ENCODE measurements around the gene DPP10.

DPP10 gene

GRCh38 chr2:115807276-115807675 is 1364.8 kb downstream of the DPP10 start:
- no peak for DNase-seq

- no peak for DNase-seq
Observed at GRCh38 chr2:115825912-115826311, 1383.5 kb downstream of the DPP10 start.

DNA sequence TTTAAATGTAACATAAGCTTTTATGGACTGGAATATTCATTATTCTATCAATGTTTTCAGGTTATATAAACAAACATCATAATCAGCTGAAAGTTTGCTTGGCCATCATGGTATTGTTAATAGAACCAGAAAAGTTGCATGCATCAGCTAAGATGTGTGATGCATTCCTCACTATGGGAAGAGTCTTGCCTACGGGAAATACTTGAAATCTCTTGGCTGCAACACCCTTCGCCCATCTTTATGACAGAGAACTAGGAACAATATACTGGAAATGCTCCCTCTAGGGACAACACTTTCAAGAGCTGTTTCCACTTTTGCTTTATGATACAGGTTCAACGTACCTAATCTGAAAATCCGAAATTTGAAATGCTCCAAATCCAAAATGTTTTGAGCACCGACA is 1390.8 kb downstream of the DPP10 start:
- DNase-seq = no peak

DNA sequence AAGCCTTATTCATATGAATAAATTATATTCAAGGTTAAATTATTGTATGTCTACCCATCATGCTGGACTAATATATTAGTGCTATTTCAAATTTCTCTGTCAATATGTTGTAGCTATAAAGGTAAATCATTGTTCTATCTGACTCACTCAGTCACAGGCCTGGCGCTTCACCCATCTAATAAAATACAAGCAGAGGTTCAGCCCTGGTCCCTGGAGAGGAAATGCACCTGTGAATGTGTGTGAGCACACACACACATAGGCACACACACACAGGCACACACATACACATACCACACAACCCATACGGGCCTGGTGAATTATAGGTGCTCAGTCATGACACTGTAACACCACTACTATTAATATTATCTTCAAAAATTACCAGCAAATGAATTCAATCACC is 1396.1 kb downstream of the DPP10 start:
- DNase-seq = no peak

GRCh38 chr2:115842306-115842705 is 1399.9 kb downstream of the DPP10 start:
- no peak for DNase-seq

DNA sequence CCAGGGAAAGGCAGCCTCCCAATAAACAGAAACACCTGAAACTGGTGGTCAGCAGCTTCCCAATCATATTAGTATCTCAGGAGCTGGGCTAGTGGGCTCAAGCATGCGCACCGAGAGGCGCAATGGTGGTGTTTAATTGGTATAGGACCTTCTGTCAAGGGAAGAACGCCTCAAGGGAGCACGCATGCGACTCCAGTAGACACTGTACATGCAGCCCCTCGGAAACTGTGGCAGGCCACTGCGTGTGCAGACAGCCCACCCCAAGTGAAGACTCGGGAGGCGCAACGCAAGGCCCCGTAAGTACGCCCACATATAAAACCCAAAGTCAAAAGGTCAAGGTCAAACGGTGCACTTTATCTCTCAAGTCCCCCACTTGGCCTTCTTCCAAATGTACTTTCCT is 1405.8 kb downstream of the DPP10 start:
- no peak for DNase-seq

DNA sequence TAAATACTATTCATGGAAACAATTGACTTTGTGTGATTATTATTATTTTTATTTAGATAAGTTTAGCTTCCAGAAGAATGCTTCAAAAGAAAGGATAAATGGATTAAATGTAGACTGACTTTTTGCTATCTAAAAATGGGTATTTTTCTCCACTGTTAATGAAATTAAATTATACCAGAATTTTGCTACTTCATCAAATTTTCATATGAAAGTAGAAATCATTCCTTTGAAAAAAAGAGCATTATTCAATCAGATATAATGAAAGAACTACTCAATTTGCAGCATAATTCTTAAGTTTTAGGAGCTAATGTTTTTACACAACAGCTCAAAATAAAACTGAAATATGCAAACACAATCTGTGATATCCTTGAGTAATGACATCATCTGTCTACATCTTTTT is 1424.6 kb downstream of the DPP10 start:
- DNase-seq = no peak

DNA sequence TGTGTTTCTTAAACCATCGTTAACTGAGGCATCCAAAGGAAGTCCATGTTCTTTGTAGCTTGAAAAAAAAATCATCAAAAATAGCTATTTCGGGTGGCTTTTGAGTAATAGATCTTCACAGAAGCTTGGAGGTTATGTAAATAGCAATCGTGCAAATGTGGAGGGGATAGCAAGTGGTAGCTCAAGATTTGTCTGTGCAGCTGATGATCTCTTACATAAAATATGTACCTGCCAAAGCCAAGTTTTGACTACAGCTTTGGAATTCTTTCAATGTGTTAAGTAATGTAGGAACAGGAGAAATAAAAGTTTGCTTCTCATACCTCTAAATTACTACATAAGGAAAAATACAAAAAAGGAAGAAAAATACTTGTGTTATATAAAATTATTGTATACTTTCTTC is 1432.0 kb downstream of the DPP10 start:
- DNase-seq = no peak

- no peak for DNase-seq
Observed at GRCh38 chr2:115880558-115880957, 1438.1 kb downstream of the DPP10 start.

- no peak for DNase-seq
Observed at GRCh38 chr2:115887209-115887776, 1444.9 kb downstream of the DPP10 start.

Measured in NCI-H2081 treated with DMSO at 0.1 percent for 48 hours (cell line).